ENCODE measurements around the gene SMAP2. TPM values are rescaled to one million over a fixed set of nuclear protein-coding genes. Genes with fewer than 3 reads are reported as not detected.

SMAP2 gene
- total RNA-seq, 1 experiment from 2014 or later, result 8.2 TPM

GRCh38 chr1:40372658-40373322 lies 737 bp upstream of the SMAP2 start:
- Histone ChIP-seq H2BK20ac (ENCODE audit: low read depth, low read length, poor library complexity, severe bottlenecking) (no peak overlapping the region), H3K9ac (ENCODE audit: extremely low read depth, insufficient read length, low read length) (no peak overlapping the region), H3K27me3 (ENCODE audit: insufficient read depth, low read length) (no peaks in the 10 kb centered on the region), H2AK5ac (ENCODE audit: insufficient read length, low read length) (no peak overlapping the region), H4K20me1 (ENCODE audit: control insufficient read depth, insufficient read depth, insufficient read length) (no peaks in the 10 kb centered on the region), H3K79me1 (ENCODE audit: insufficient read depth, low read depth, low read length, poor library complexity, severe bottlenecking) (no peaks in the 10 kb centered on the region), H3K56ac (ENCODE audit: insufficient read length, low read depth, low read length) (no peak overlapping the region), H3K4me2 (ENCODE audit: insufficient read depth, insufficient read length, low read length) (peak overlapping the region; percentile 78), H4K8ac (replicated peaks; ENCODE audit: insufficient read length, low read depth, low read length) (no peak overlapping the region), H3K14ac (ENCODE audit: insufficient read depth, low read length) (no peak overlapping the region), H3K23me2 (ENCODE audit: insufficient read length, low read depth, low read length, poor library complexity, severe bottlenecking) (peaks cover 4% of the 10 kb centered on the region), H3K23ac (ENCODE audit: insufficient read length, low read depth, low read length) (no peak overlapping the region), H2AFZ (ENCODE audit: low read length) (no peak overlapping the region), H3K9me3 (ENCODE audit: control insufficient read depth, low read depth, low read length) (no peaks in the 10 kb centered on the region), H3K79me2 (ENCODE audit: insufficient read depth, low read length) (no peaks in the 10 kb centered on the region), H2BK120ac (ENCODE audit: low read depth, low read length, poor library complexity, severe bottlenecking) (no peak overlapping the region), H2BK15ac (ENCODE audit: low read depth, low read length) (no peak overlapping the region), H3T11ph (ENCODE audit: low read length) (no peak overlapping the region), H2BK5ac (ENCODE audit: insufficient read length, low read length) (no peak overlapping the region), H3K4me1 (ENCODE audit: insufficient read depth, low read length) (peaks cover 2% of the 10 kb centered on the region; the same call in 1 of the 2 replicates), H4K91ac (ENCODE audit: insufficient read length, low read depth, low read length) (no peak overlapping the region), H2BK12ac (ENCODE audit: insufficient read length, low read depth, low read length) (no peak overlapping the region), H3K4ac (ENCODE audit: low read depth, low read length) (no peak overlapping the region), H3K18ac (ENCODE audit: insufficient read length, low read depth, low read length) (no peak overlapping the region), H4K5ac (ENCODE audit: insufficient read length, low read depth, low read length) (no peak overlapping the region), H3K27ac (ENCODE audit: insufficient read length, low read depth, low read length) (no peak overlapping the region)
- Mint-ChIP-seq H3K9me3 (no peaks in the 10 kb centered on the region), H3K4me3 (peak overlapping the region; percentile 77 to 93), H3K4me1 (peaks cover 15 to 19% of the 10 kb centered on the region in 2 experiments), H3K27ac (peak overlapping the region; percentile 7 to 85 (median 50); a peak in 3 of 7 replicates), H3K27me3 (ENCODE audit: low read depth) (peaks cover 10% of the 10 kb centered on the region), H3K36me3 (ENCODE audit: insufficient read depth in 1 of 3, low read depth in 3 of 3) (no peaks in the 10 kb centered on the region)
- no CpG with 5 or more reads among the region's 6 CpGs for WGBS (ENCODE audit: extremely low coverage, insufficient read length, low lambda C conversion rate)
- no peak for DNase-seq
- TF ChIP-seq CTCF (conservative IDR thresholded peaks at IDR 0.05), result no peak

Measured in H9 (cell line).